ENCODE data around the gene SKAP2.
A peak's percentile ranks its signal among the peaks of the same experiment; 100 is the strongest.

The SKAP2 gene

DNA sequence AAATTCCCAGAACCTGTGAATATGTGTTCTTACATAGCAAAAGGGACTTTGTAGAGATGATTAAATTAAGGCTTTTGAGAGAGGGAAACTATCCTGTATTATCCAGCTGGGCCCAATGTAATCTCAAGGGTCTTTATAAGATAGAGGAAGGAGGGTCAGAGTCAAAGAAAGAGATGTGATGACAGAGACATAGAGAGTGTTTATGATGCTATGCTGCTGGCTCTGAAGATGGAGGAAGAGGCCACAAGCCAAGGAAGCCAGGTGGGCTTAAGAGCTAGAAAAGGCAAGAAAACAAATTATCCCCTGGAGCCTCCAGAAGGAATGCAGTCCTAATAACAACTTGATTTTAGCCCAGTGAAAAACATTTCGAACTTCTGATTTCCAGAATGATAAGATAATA, 15.3 kb upstream of the SKAP2 start:
- Histone ChIP-seq H3K4me1 (no peaks in the 10 kb centered on the region), H3K27me3 (no peaks in the 10 kb centered on the region), H3K4me3 (no peak overlapping the region), H3K9me3 (peaks cover 0 to 9% (median 3%) of the 10 kb centered on the region in 3 donors), H3K36me3 (no peaks in the 10 kb centered on the region), H3K27ac (no peak overlapping the region)
- no peak for DNase-seq
- intact Hi-C loops (cut with DNase I; ENCODE audit: low total_unique reads): no loop called here
- TF ChIP-seq CTCF (IDR thresholded peaks at IDR 0.05): no peak

- TF ChIP-seq CTCF (IDR thresholded peaks at IDR 0.05): no peak
- Histone ChIP-seq H3K9me3 (no peaks in the 10 kb centered on the region), H3K27me3 (peaks cover 0 to 14% of the 10 kb centered on the region in 2 donors), H3K27ac (no peak overlapping the region), H3K4me1 (peaks cover 0 to 4% (median 0%) of the 10 kb centered on the region in 4 donors), H3K36me3 (no peaks in the 10 kb centered on the region), H3K4me3 (no peak overlapping the region)
- no peak for DNase-seq
- intact Hi-C loops (cut with DNase I; ENCODE audit: low total_unique reads): loop anchor here (10.0 kb wide), 1 partner anchor 494 kb away; no protein-coding TSS in a partner anchor
Observed at GRCh38 chr7:26868841-26869495, 4.6 kb upstream of the SKAP2 start.

DNA sequence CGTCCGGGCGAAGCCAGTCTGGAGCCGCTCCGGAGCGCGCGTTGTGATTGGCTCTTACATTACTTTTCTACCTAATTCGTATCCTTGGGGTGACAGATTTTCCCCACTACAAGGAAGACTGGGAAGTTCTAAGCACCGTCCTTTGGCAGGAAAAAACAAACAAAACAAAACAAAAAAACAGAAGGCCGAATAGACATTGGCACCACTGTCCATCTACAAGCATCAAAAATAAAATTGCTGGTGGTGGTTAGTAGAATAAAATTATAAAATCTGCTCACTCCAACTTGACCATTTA, 651 bp upstream of the SKAP2 start:
- intact Hi-C loops (cut with DNase I; ENCODE audit: low total_unique reads): loop anchor here (10.0 kb wide), 1 partner anchor 490 kb away; no protein-coding TSS in a partner anchor
- peak overlapping the region; percentile 69 to 86 for H3K27ac ChIP-seq
- TF ChIP-seq CTCF (IDR thresholded peaks at IDR 0.05): no peak
- H3K27me3 ChIP-seq: peaks cover 0 to 19% of the 10 kb centered on the region in 2 donors
- no peaks in the 10 kb centered on the region for H3K9me3 ChIP-seq
- DNase-seq: peak in 1 of 2 donors; percentile 53
- H3K36me3 ChIP-seq: no peaks in the 10 kb centered on the region
- H3K4me3 ChIP-seq: peak overlapping the region; percentile 66 to 72
- H3K4me1 ChIP-seq: peaks cover 0 to 10% (median 0%) of the 10 kb centered on the region in 4 donors

DNA sequence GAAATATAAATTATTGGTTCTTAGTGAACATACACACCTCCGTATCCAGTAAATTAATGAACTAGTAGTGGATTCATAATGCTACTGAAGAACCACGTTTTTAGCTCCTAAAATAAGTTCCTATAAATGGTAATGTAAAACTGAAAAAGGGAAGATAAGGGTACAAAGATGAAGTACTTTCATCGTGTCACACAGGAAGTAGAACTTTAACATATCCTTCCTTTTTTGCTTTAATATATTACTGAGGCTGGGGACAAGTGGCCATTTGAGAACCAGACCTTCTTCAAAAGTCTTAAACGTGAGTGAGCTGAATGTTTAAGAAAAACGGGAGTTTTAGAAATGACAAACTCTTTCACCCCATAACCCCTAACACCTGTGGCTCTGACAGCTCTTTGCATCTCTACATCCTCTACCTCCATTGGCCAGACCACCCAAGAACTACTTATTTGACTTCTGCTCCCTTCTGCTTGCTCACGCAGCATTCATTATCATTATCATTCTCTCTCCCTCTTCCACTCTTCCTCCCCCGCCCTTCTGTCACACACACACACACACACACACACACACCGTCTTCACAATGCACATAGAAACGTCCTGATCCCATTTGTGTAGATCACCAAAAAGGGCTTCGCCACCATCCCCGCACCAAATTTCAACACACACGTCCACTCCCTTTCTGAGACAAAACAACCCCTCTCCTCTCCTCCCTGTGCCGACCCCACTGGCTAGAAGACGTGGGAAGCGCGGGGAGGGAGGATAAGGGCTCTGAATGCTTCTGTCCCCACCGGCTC, 677 bp downstream of the SKAP2 start:
- Histone ChIP-seq H3K27ac (peak overlapping the region; percentile 85 to 86), H3K9me3 (no peaks in the 10 kb centered on the region), H3K36me3 (no peaks in the 10 kb centered on the region), H3K27me3 (peaks cover 0 to 20% of the 10 kb centered on the region in 2 donors), H3K4me3 (peak overlapping the region; percentile 66 to 72), H3K4me1 (peaks cover 0 to 10% (median 0%) of the 10 kb centered on the region in 4 donors)
- DNase-seq: no peak
- no peak for TF ChIP-seq CTCF (IDR thresholded peaks at IDR 0.05)
- intact Hi-C loops (cut with DNase I; ENCODE audit: low total_unique reads): loop anchor here (5.0 to 10.0 kb wide), 4 partner anchors 294 to 1001 kb away; partner anchors contain the start of gene HOXA7

DNA sequence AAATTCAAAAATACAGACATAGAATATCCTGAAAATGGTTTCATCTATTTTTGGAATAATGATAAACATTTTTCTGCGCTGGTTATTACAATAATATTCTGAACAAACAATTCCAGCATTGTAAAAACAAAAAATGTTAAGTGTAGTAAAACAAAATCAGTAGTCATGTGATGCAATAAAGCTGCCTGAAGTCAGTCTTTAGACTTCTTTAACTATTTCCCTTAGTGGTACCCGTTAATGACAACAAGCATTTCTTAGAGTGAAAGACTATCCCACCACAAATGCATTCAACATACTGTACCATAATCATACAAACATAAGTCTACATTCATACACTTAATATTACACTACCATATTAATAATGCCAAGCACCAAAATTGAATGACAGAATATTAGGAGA, 1.6 kb downstream of the SKAP2 start:
- no peak for TF ChIP-seq CTCF (IDR thresholded peaks at IDR 0.05)
- no peak for DNase-seq
- H3K4me3 ChIP-seq: no peak overlapping the region
- intact Hi-C loops (cut with DNase I; ENCODE audit: low total_unique reads): loop anchor here (5.0 to 10.0 kb wide), 4 partner anchors 294 to 1001 kb away; partner anchors contain the start of gene HOXA7
- peaks cover 0 to 27% of the 10 kb centered on the region in 2 donors for H3K27me3 ChIP-seq
- no peak overlapping the region for H3K27ac ChIP-seq
- peaks cover 0 to 10% (median 0%) of the 10 kb centered on the region in 4 donors for H3K4me1 ChIP-seq
- no peaks in the 10 kb centered on the region for H3K9me3 ChIP-seq
- no peaks in the 10 kb centered on the region for H3K36me3 ChIP-seq
